Upper lobe of left lung (tissue), 4 donors: ENCODE data around the gene PKHD1.

Source experiments
- CTCF ChIP-seq, 6 experiments: fragments of 450-650 bp in 4 of 6; fragments of 200-600 bp in 2 of 6; sonication (generic) in 2 of 6; IDR thresholded peaks; one replicate each; pipeline ENCODE4 v1.5.1; 2016 to 2019; ENCODE audit warnings: antibody characterized with exemption in 6 of 6
- EP300 ChIP-seq, 4 donors: sonication (generic); formaldehyde crosslinking; IDR thresholded peaks; one replicate each; pipeline ENCODE4 v1.5.1; 2017; ENCODE audit warnings: antibody characterized with exemption in 4 of 4, control low read depth in 2 of 4
- POLR2A ChIP-seq, 4 donors: fragments of 450-650 bp; IDR thresholded peaks; one replicate each; pipeline ENCODE4 v1.5.1; 2016 to 2017; ENCODE audit warnings: antibody characterized with exemption in 4 of 4, mild to moderate bottlenecking in 2 of 4

DNA sequence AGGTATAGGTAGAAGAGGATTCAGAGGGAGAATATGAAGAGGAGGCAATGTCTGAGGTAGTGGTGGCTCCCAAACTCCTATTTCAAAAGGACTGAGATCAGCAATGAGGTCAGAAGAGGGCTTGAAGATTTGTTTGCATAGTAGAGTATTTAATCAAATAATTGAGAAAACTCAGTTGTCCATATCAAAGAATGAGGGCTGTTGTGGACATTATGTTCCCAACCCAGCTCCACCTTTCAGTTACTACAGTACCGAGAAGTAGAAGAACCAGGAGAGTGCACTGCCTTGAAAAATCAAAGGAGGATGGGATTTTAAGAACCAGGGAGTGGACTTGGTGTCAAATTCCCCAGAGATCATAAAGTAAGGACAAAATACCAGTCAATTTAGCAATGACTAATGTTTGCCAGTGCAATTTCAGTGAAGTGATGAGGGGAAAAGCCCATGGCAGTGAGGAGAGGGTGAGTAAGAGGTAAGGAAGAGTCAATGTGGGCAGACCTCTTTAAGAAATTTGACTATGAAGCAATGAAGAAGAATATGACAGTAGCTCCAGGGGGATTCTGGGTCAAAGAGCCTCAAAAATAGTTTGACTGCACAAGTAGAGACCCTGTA lies 382.4 kb downstream of the PKHD1 start:
- TF ChIP-seq POLR2A (IDR thresholded peaks at IDR 0.05) (no peak), CTCF (IDR thresholded peaks at IDR 0.05) (no peak), EP300 (IDR thresholded peaks at IDR 0.05) (no peak)
